ENCODE results near the gene INPP4A.

INPP4A gene

DNA sequence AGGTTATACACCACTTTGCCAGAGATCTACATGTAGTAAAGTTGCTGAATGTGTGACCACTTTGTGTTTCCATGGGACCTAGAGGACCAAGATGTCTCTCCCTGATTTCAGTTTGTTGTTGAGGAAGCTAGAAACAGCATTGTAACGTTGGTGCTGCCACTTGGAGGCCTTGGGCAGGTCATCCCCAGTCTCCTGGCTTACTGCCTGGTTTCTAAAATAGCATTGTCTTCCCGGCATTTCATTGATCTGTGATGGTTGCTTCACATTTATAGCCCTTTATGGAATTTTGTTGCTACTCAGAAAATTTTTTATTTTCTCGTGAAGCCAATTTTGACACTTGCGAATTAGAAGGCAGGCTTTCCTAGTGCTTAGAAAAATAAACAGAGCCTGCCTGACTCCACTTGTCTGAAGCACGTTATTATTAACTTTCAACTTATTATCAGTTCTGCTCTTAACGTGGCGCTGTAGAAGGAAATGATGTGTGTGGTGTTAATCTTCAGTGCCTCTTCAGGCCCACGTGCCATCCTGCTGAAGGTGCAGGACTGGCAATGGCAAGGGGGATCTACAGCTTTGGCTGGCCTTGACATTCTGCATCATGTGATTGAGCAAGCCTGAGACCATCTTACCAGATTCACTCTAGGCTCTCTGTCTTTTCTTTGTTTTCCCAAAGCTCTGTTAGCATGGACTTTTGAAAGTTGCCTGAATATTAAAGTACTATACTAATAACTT is 59.9 kb downstream of the INPP4A start:
- TF ChIP-seq ZFP30 (CRISPR knock-in tag; IDR thresholded peaks at IDR 0.05): no peak
- no peak for TF ChIP-seq TOX (CRISPR knock-in tag; IDR thresholded peaks at IDR 0.05; ENCODE audit: borderline replicate concordance)
- TF ChIP-seq ZC3H10 (CRISPR knock-in tag; IDR thresholded peaks at IDR 0.05): no peak
- TF ChIP-seq ZFP3 (CRISPR knock-in tag; IDR thresholded peaks at IDR 0.05): no peak
- no peak for ATAC-seq

- ATAC-seq: no peak
These were observed 60.7 kb downstream of the INPP4A start for GRCh38 chr2:98505311-98505808.

DNA sequence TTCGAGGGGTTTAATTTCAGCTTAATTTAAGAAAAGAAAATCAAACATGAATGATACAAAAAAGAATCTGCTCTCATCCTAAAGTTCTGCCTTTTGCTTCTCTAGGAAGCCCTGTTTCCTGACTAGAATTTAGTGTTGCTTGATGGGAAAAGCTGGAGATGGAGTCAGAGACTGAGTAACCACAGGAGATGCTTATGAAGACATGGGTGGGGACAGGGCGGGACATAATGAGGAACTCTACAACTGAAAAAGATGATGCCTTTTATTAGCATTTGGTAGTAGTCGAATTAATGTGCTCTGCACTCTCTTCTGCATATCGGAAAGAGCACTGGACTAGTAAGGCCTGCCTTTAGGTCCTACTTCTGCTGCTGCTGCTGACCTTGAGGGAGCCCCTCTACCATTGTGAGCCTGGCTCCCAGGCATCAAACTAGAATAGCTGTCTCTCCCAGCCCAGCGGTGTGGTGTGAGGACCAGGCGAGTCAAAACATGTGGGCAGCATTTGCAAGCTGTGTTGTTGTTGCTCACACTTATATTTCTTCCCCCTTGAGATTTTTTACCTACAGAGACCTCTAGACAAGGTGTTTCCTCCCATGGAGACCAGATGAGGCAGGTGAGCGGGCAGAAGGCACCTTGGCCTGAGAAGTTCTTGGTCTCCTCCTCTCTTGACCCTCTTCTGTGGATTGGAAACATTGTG is 61.5 kb downstream of the INPP4A start:
- ATAC-seq: no peak
- TF ChIP-seq PPARA (CRISPR knock-in tag; IDR thresholded peaks at IDR 0.05; ENCODE audit: borderline replicate concordance) (no peak), PATZ1 (CRISPR knock-in tag; IDR thresholded peaks at IDR 0.05; ENCODE audit: borderline replicate concordance) (no peak), TOX (CRISPR knock-in tag; IDR thresholded peaks at IDR 0.05; ENCODE audit: borderline replicate concordance) (no peak), CSRNP3 (CRISPR knock-in tag; IDR thresholded peaks at IDR 0.05) (no peak), ISL1 (CRISPR knock-in tag; IDR thresholded peaks at IDR 0.05) (no peak), OSR1 (CRISPR knock-in tag; IDR thresholded peaks at IDR 0.05) (no peak), ZFP30 (CRISPR knock-in tag; IDR thresholded peaks at IDR 0.05) (no peak), ZC3H10 (CRISPR knock-in tag; IDR thresholded peaks at IDR 0.05) (no peak), SNAI2 (CRISPR knock-in tag; IDR thresholded peaks at IDR 0.05) (no peak), BACH2 (CRISPR knock-in tag; IDR thresholded peaks at IDR 0.05; ENCODE audit: borderline replicate concordance) (no peak), TCF4 (CRISPR knock-in tag; IDR thresholded peaks at IDR 0.05; ENCODE audit: borderline replicate concordance) (no peak), ESRRG (CRISPR knock-in tag; IDR thresholded peaks at IDR 0.05) (no peak), ZNF565 (CRISPR knock-in tag; conservative IDR thresholded peaks at IDR 0.05; ENCODE audit: low read depth) (no peak), ZNF8 (CRISPR knock-in tag; IDR thresholded peaks at IDR 0.05) (no peak)
- TF ChIP-seq, protein P1, sequence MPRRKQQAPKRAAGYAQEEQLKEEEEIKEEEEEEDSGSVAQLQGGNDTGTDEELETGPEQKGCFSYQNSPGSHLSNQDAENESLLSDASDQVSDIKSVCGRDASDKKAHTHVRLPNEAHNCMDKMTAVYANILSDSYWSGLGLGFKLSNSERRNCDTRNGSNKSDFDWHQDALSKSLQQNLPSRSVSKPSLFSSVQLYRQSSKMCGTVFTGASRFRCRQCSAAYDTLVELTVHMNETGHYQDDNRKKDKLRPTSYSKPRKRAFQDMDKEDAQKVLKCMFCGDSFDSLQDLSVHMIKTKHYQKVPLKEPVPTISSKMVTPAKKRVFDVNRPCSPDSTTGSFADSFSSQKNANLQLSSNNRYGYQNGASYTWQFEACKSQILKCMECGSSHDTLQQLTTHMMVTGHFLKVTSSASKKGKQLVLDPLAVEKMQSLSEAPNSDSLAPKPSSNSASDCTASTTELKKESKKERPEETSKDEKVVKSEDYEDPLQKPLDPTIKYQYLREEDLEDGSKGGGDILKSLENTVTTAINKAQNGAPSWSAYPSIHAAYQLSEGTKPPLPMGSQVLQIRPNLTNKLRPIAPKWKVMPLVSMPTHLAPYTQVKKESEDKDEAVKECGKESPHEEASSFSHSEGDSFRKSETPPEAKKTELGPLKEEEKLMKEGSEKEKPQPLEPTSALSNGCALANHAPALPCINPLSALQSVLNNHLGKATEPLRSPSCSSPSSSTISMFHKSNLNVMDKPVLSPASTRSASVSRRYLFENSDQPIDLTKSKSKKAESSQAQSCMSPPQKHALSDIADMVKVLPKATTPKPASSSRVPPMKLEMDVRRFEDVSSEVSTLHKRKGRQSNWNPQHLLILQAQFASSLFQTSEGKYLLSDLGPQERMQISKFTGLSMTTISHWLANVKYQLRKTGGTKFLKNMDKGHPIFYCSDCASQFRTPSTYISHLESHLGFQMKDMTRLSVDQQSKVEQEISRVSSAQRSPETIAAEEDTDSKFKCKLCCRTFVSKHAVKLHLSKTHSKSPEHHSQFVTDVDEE (CRISPR knock-in tag; IDR thresholded peaks at IDR 0.05): no peak
- TF ChIP-seq, protein P2, sequence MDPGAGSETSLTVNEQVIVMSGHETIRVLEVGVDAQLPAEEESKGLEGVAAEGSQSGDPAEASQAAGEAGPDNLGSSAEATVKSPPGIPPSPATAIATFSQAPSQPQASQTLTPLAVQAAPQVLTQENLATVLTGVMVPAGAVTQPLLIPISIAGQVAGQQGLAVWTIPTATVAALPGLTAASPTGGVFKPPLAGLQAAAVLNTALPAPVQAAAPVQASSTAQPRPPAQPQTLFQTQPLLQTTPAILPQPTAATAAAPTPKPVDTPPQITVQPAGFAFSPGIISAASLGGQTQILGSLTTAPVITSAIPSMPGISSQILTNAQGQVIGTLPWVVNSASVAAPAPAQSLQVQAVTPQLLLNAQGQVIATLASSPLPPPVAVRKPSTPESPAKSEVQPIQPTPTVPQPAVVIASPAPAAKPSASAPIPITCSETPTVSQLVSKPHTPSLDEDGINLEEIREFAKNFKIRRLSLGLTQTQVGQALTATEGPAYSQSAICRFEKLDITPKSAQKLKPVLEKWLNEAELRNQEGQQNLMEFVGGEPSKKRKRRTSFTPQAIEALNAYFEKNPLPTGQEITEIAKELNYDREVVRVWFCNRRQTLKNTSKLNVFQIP (CRISPR knock-in tag; IDR thresholded peaks at IDR 0.05; ENCODE audit: borderline replicate concordance, low read depth): no peak
- TF ChIP-seq, protein P3, sequence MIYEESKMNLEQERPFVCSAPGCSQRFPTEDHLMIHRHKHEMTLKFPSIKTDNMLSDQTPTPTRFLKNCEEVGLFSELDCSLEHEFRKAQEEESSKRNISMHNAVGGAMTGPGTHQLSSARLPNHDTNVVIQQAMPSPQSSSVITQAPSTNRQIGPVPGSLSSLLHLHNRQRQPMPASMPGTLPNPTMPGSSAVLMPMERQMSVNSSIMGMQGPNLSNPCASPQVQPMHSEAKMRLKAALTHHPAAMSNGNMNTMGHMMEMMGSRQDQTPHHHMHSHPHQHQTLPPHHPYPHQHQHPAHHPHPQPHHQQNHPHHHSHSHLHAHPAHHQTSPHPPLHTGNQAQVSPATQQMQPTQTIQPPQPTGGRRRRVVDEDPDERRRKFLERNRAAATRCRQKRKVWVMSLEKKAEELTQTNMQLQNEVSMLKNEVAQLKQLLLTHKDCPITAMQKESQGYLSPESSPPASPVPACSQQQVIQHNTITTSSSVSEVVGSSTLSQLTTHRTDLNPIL (CRISPR knock-in tag; IDR thresholded peaks at IDR 0.05; ENCODE audit: low read depth): no peak

More at GRCh38 chr2:98505311-98505808, 60.7 kb downstream of the INPP4A start:
- TF ChIP-seq GLIS3 (CRISPR knock-in tag; IDR thresholded peaks at IDR 0.05) (no peak), CSRNP3 (CRISPR knock-in tag; IDR thresholded peaks at IDR 0.05) (no peak), SNAI2 (CRISPR knock-in tag; IDR thresholded peaks at IDR 0.05) (no peak), TOX (CRISPR knock-in tag; IDR thresholded peaks at IDR 0.05; ENCODE audit: borderline replicate concordance) (no peak), ZNF70 (CRISPR knock-in tag; IDR thresholded peaks at IDR 0.05) (no peak), ARNTL (CRISPR knock-in tag; IDR thresholded peaks at IDR 0.05; ENCODE audit: borderline replicate concordance, low read depth) (no peak), TCF4 (CRISPR knock-in tag; IDR thresholded peaks at IDR 0.05; ENCODE audit: borderline replicate concordance) (no peak)
- TF ChIP-seq, protein P2 (CRISPR knock-in tag; IDR thresholded peaks at IDR 0.05; ENCODE audit: borderline replicate concordance, low read depth): no peak

Measured in SK-N-SH treated with all-trans-retinoic acid at 6 μM for 48 hours (cell line).